Liver (tissue), 3 donors: Measurements from ENCODE around the gene SHC3.

Source experiments
- CTCF ChIP-seq: fragments of 150-350 bp; IDR thresholded peaks from 2 replicates; pipeline ENCODE4 v1.5.1; 2017; ENCODE audit warnings: improper control_type of control experiment, low read depth, low read length; ENCODE audit not compliant: missing input control
- EGR1 ChIP-seq, 2 donors: IDR thresholded peaks; 2 replicates each; pipeline ENCODE4 v1.6.1; 2016 to 2018; ENCODE audit warnings: antibody characterized with exemption in 2 of 2, low read depth in 2 of 2
- FOXA1 ChIP-seq: IDR thresholded peaks from 2 replicates; pipeline ENCODE4 v1.6.1; 2016; ENCODE audit warnings: antibody characterized with exemption
- GABPA ChIP-seq, 2 donors: IDR thresholded peaks in 1 of 2; conservative IDR thresholded peaks in 1 of 2; 2 replicates each; pipeline ENCODE4 v1.6.1; 2016; ENCODE audit warnings: antibody characterized with exemption in 2 of 2, mild to moderate bottlenecking in 1 of 2, moderate library complexity in 1 of 2
- JUND ChIP-seq, 2 donors: IDR thresholded peaks; 2 replicates each; pipeline ENCODE4 v1.6.1; 2016; ENCODE audit warnings: antibody characterized with exemption in 2 of 2
- RAD21 ChIP-seq, 2 donors: IDR thresholded peaks; 2 replicates each; pipeline ENCODE4 v1.6.1; 2016; ENCODE audit warnings: antibody characterized with exemption in 2 of 2, mild to moderate bottlenecking in 2 of 2
- REST ChIP-seq: IDR thresholded peaks from 2 replicates; pipeline ENCODE4 v1.6.1; 2016; ENCODE audit warnings: antibody characterized with exemption, mild to moderate bottlenecking
- TAF1 ChIP-seq: conservative IDR thresholded peaks from 2 replicates; pipeline ENCODE4 v1.6.1; 2016; ENCODE audit warnings: antibody characterized with exemption, mild to moderate bottlenecking
- donor health status: healthy.
- donor health status: healthy.

- TF ChIP-seq CTCF (no peak), JUND (IDR thresholded peaks at IDR 0.05) (no peak), TAF1 (no peak), EGR1 (IDR thresholded peaks at IDR 0.05; ENCODE audit: low read depth in 2 of 2) (no peak), FOXA1 (no peak), REST (no peak), GABPA (IDR thresholded peaks at IDR 0.05 in 1 of 2, conservative IDR thresholded peaks at IDR 0.05 in 1 of 2) (no peak), RAD21 (IDR thresholded peaks at IDR 0.05) (no peak)
Measured at GRCh38 chr9:89029788-89030187, 148.8 kb downstream of the SHC3 start.
